ENCODE measurements around the gene TRIM2. TPM values are rescaled to one million over a fixed set of nuclear protein-coding genes. Genes with fewer than 3 reads are reported as not detected.

TRIM2 gene
- total and polyA plus RNA-seq, 2 experiments from 2014 or later: 22.0 to 61.5 TPM

DNA sequence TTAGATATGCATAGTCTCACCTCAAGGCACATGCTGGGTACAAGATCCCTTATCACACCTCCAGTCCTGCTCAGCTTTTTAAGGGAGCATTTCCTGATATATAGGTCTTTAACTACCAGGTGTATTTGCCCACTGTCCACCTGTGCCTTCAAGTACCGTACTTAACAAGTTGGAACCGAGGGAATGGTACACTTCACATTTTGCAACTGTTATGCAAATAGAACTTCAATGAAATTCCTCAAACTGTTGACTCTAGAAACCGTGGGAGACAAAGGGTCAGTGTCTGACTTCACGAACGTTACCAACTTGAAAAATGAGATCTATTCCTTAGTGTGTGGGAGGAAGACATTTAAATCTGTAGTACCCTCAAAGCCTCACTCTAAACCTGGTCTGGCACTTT lies 5.2 kb downstream of the TRIM2 start (continued):
- TF ChIP-seq ZNF462 (CRISPR knock-in tag; IDR thresholded peaks at IDR 0.05) (no peak), NANOG (IDR thresholded peaks at IDR 0.05; ENCODE audit: borderline replicate concordance) (no peak)
- TF ChIP-seq, protein P1, sequence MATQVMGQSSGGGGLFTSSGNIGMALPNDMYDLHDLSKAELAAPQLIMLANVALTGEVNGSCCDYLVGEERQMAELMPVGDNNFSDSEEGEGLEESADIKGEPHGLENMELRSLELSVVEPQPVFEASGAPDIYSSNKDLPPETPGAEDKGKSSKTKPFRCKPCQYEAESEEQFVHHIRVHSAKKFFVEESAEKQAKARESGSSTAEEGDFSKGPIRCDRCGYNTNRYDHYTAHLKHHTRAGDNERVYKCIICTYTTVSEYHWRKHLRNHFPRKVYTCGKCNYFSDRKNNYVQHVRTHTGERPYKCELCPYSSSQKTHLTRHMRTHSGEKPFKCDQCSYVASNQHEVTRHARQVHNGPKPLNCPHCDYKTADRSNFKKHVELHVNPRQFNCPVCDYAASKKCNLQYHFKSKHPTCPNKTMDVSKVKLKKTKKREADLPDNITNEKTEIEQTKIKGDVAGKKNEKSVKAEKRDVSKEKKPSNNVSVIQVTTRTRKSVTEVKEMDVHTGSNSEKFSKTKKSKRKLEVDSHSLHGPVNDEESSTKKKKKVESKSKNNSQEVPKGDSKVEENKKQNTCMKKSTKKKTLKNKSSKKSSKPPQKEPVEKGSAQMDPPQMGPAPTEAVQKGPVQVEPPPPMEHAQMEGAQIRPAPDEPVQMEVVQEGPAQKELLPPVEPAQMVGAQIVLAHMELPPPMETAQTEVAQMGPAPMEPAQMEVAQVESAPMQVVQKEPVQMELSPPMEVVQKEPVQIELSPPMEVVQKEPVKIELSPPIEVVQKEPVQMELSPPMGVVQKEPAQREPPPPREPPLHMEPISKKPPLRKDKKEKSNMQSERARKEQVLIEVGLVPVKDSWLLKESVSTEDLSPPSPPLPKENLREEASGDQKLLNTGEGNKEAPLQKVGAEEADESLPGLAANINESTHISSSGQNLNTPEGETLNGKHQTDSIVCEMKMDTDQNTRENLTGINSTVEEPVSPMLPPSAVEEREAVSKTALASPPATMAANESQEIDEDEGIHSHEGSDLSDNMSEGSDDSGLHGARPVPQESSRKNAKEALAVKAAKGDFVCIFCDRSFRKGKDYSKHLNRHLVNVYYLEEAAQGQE (IDR thresholded peaks at IDR 0.05; ENCODE audit: unreplicated experiment): no peak

DNA sequence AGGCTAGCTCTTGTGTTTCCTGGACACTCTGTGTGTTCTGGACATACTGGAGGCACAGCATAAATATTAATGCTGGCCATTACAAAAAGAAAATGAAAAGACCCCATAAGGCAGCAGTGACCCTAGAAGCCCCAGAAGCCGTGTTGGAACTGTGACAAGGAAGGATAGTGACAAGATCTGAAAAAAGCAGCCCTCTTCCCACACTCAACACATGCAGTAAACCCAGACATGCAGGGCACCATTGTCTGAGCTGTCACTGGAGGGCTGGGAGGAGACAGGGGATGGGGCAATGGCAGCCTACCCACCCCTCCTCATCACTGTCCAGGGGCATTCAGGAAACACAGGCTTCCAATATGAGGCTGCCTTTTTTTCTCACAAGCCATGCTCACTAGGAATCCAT lies 6.5 kb downstream of the TRIM2 start:
- H3K36me3 Mint-ChIP-seq (ENCODE audit: low read depth): peaks cover 38% of the 10 kb centered on the region
- no peaks in the 10 kb centered on the region for H3F3A ChIP-seq (replicated peaks; ENCODE audit: low read depth)
- H2AFZ ChIP-seq: no peak overlapping the region
- peaks cover 49% of the 10 kb centered on the region for H3K4me1 ChIP-seq (ENCODE audit: insufficient read depth)
- H3K4me1 Mint-ChIP-seq: peaks cover 58% of the 10 kb centered on the region
- TF ChIP-seq EZH2 (IDR thresholded peaks at IDR 0.05; ENCODE audit: low read depth, unreplicated experiment): no peak
- no peak for TF ChIP-seq ETS1 (IDR thresholded peaks at IDR 0.05)
- peaks cover 7% of the 10 kb centered on the region for H3K9me2 ChIP-seq (ENCODE audit: insufficient read depth)
- DNase-seq (ENCODE audit: low spot score) (no peak), ATAC-seq (no peak)
- H3K27ac Mint-ChIP-seq: no peak overlapping the region
- no peak overlapping the region for H3K4me2 ChIP-seq
- peaks cover 16% of the 10 kb centered on the region for H4K20me1 ChIP-seq (replicated peaks; ENCODE audit: insufficient read depth)
- peaks cover 6% of the 10 kb centered on the region for H3K27me3 ChIP-seq (ENCODE audit: insufficient read depth)
- H3K27ac ChIP-seq (ENCODE audit: low read depth): no peak overlapping the region
- H3K9me3 Mint-ChIP-seq: peaks cover 3% of the 10 kb centered on the region
- H3K79me2 ChIP-seq (replicated peaks; ENCODE audit: insufficient read depth): peaks cover 48% of the 10 kb centered on the region
- H3K27me3 Mint-ChIP-seq (ENCODE audit: insufficient read depth, low read depth, poor library complexity): peaks cover 11% of the 10 kb centered on the region
- no peak overlapping the region for H3K4me3 ChIP-seq
- no peaks in the 10 kb centered on the region for H3K36me3 ChIP-seq (ENCODE audit: insufficient read depth)
- H3K4me3 Mint-ChIP-seq: no peak overlapping the region
